Testis (tissue), 3 donors: ENCODE results near the gene TBC1D8B. TPM values are rescaled to one million over a fixed set of nuclear protein-coding genes. Genes with fewer than 3 reads are reported as not detected.
"Not testable (repeated sequence)": the region's sequence is repeated elsewhere in the genome, so short reads cannot be mapped to it uniquely, and the experiment has no call there.

ENCODE experiments used
- DNase-seq: peaks from one replicate; pipeline ENCODE4 v3.0.0-alpha.2; 2019
- H3K27ac ChIP-seq, 2 donors: fragments of 200-600 bp; sonication (generic); one replicate each; pipeline ENCODE4 v1.5.1; 2019
- H3K27me3 ChIP-seq: fragments of 200-600 bp; sonication (generic); one replicate; pipeline ENCODE4 v1.5.1; 2019
- H3K36me3 ChIP-seq: fragments of 200-600 bp; sonication (generic); one replicate; pipeline ENCODE4 v1.5.1; 2017; ENCODE audit warnings: low read depth; ENCODE audit errors: missing control alignments
- H3K4me1 ChIP-seq: fragments of 200-600 bp; sonication (generic); one replicate; pipeline ENCODE4 v1.5.1; 2019
- H3K4me3 ChIP-seq, 2 donors: fragments of 200-600 bp; sonication (generic); one replicate each; pipeline ENCODE4 v1.5.1; 2017 to 2019
- H3K9me3 ChIP-seq: fragments of 200-600 bp; sonication (generic); one replicate; pipeline ENCODE4 v1.5.1; 2017
- CTCF ChIP-seq, 3 experiments: fragments of 450-650 bp in 2 of 3; fragments of 200-600 bp in 1 of 3; sonication (generic) in 1 of 3; IDR thresholded peaks; one replicate each; pipeline ENCODE4 v1.5.1; 2016 to 2019; ENCODE audit warnings: antibody characterized with exemption in 3 of 3, mild to moderate bottlenecking in 2 of 3, moderate library complexity in 1 of 3
- POLR2A ChIP-seq: fragments of 450-650 bp; IDR thresholded peaks from one replicate; pipeline ENCODE4 v1.6.1; 2017; ENCODE audit warnings: antibody characterized with exemption, mild to moderate bottlenecking, moderate library complexity
- WGBS, 2 donors: methylation state at CpG; one replicate each; pipeline ENCODE4 v1.1.5; 2018; 5-methylcytosine and 5-hydroxymethylcytosine counted together
- intact Hi-C: fragments of 100-400 bp; cut with DNase I; formaldehyde crosslinking; loops from one replicate; pipeline ENCODE4 v1.15.1; 2023; ENCODE audit warnings: low total_unique reads
- polyA plus RNA-seq: library from polyadenylated mRNA; stranded (reverse); fragments of 350-450 nt; fragmentation: Illumina TruSeq; extraction: RNeasy Lipid Tissue Mini Kit (QIAGEN cat#74804); gene quantifications from one replicate; pipeline ENCODE4 v1.2.3, GENCODE V29; 2014; ENCODE audit warnings: low read depth, low replicate concordance; ENCODE audit not compliant: insufficient read depth
- total RNA-seq, 2 donors: library from RNA; depleted of rRNA; stranded (reverse); fragments of >200 nt; gene quantifications; one replicate each; pipeline ENCODE4 v1.2.3, GENCODE V29; 2016

TBC1D8B gene
- total and polyA plus RNA-seq, 3 donors from 2014 or later, result 6.1 to 27.0 (median 23.8) TPM

GRCh38 chrX:106783716-106784115 lies 18.8 kb upstream of the TBC1D8B start:
- no peaks in the 10 kb centered on the region for H3K27me3 ChIP-seq
- intact Hi-C loops, result no loop called here
- no peaks in the 10 kb centered on the region for H3K9me3 ChIP-seq
- DNase-seq, result no peak
- no peaks in the 10 kb centered on the region for H3K4me1 ChIP-seq
- no peak overlapping the region for H3K4me3 ChIP-seq
- no peak for TF ChIP-seq CTCF (IDR thresholded peaks at IDR 0.05)
- TF ChIP-seq POLR2A, result no peak
- H3K27ac ChIP-seq, result no peak overlapping the region
- H3K36me3 ChIP-seq, result no peaks in the 10 kb centered on the region
- 70 to 74% methylated on average over 5 to 7 of the region's 7 CpGs for WGBS, 2 donors

- H3K4me1 ChIP-seq, result no peaks in the 10 kb centered on the region
- H3K36me3 ChIP-seq, result no peaks in the 10 kb centered on the region
- whole genome bisulfite sequencing, 2 donors, result 26 to 28% methylated on average over 1 of the region's 1 CpG
- TF ChIP-seq CTCF (IDR thresholded peaks at IDR 0.05) (no peak), POLR2A (no peak)
- no peaks in the 10 kb centered on the region for H3K9me3 ChIP-seq
- H3K4me3 ChIP-seq, result no peak overlapping the region
- no peaks in the 10 kb centered on the region for H3K27me3 ChIP-seq
- no peak for DNase-seq
- no peak overlapping the region for H3K27ac ChIP-seq
- intact Hi-C loops, result no loop called here
These were observed 11.0 kb upstream of the TBC1D8B start for GRCh38 chrX:106791495-106791894.

GRCh38 chrX:106802063-106802387 lies 448 bp upstream of the TBC1D8B start:
- no peaks in the 10 kb centered on the region for H3K9me3 ChIP-seq
- peak overlapping the region; percentile 64 to 73 for H3K4me3 ChIP-seq
- 2% methylated on average over 11 of the region's 11 CpGs for WGBS, 2 donors
- no peaks in the 10 kb centered on the region for H3K4me1 ChIP-seq
- TF ChIP-seq CTCF (IDR thresholded peaks at IDR 0.05), result no peak
- no peak for TF ChIP-seq POLR2A
- no peak overlapping the region for H3K27ac ChIP-seq
- DNase-seq, result no peak
- no peaks in the 10 kb centered on the region for H3K36me3 ChIP-seq
- intact Hi-C loops, result no loop called here
- H3K27me3 ChIP-seq, result no peaks in the 10 kb centered on the region

GRCh38 chrX:106811131-106811910 lies 8.8 kb downstream of the TBC1D8B start:
- Histone ChIP-seq H3K27me3 (no peaks in the 10 kb centered on the region), H3K27ac (no peak overlapping the region), H3K4me3 (no peak overlapping the region), H3K9me3 (no peaks in the 10 kb centered on the region), H3K36me3 (no peaks in the 10 kb centered on the region), H3K4me1 (no peaks in the 10 kb centered on the region)
- 38 to 66% methylated on average over 7 of the region's 7 CpGs for WGBS, 2 donors
- DNase-seq, result no peak
- intact Hi-C loops, result no loop called here
- TF ChIP-seq POLR2A (no peak), CTCF (IDR thresholded peaks at IDR 0.05) (no peak)

- H3K36me3 ChIP-seq, H3K9me3 ChIP-seq, H3K27me3 ChIP-seq, H3K27ac ChIP-seq, DNase-seq, H3K4me1 ChIP-seq, H3K4me3 ChIP-seq, intact Hi-C loops: not testable (repeated sequence)
- WGBS, 2 donors, result 89 to 95% methylated on average over 3 to 5 of the region's 5 CpGs
These were observed 10.5 kb downstream of the TBC1D8B start for GRCh38 chrX:106812930-106813329.

GRCh38 chrX:106814093-106814492 lies 11.6 kb downstream of the TBC1D8B start:
- H3K4me1 ChIP-seq, DNase-seq, H3K9me3 ChIP-seq, H3K4me3 ChIP-seq, H3K27ac ChIP-seq, H3K27me3 ChIP-seq, intact Hi-C loops, H3K36me3 ChIP-seq: not testable (repeated sequence)
- 98 to 100% methylated on average over 3 of the region's 3 CpGs for WGBS, 2 donors
